Suppressor macrophage (primary cell): ENCODE data around the gene TRPC4.
A peak's percentile ranks its signal among the peaks of the same experiment; 100 is the strongest.

ENCODE experiments used
- DNase-seq, 4 experiments: peaks; one replicate each; pipeline ENCODE4 v3.0.0-alpha.2; 2020 to 2022
- total RNA-seq, 17 experiments: gene quantifications; one replicate each; lab custom pipeline; 2026; ENCODE audit warnings: mixed read lengths in 6 of 17, inconsistent platforms in 3 of 17; lab: John Stamatoyannopoulos, UW

TRPC4 gene
- total RNA-seq: 0 to 2.4 (median 0) reads per million in 17 experiments

GRCh38 chr13:37869756-37870488 lies at the start of gene TRPC4:
Gene TRPC4 (minus strand): TSS chr13:37869772. CDS start chr13:37783333, 86,439 bp downstream.
- DNase-seq: no peak

- no peak for DNase-seq
These were observed 49.2 kb upstream of the TRPC4 start for GRCh38 chr13:37918751-37919150.

- DNase-seq: no peak
These were observed 48.6 kb upstream of the TRPC4 start for GRCh38 chr13:37918116-37918714.

- DNase-seq: no peak
These were observed 45.3 kb upstream of the TRPC4 start for GRCh38 chr13:37914781-37915391.

GRCh38 chr13:37910790-37911189 lies 41.2 kb upstream of the TRPC4 start:
- no peak for DNase-seq

GRCh38 chr13:37906880-37907279 lies 37.3 kb upstream of the TRPC4 start:
- DNase-seq: no peak

GRCh38 chr13:37905736-37906135 lies 36.2 kb upstream of the TRPC4 start:
- no peak for DNase-seq

- DNase-seq: no peak
These were observed 30.2 kb upstream of the TRPC4 start for GRCh38 chr13:37899753-37900152.

- no peak for DNase-seq
These were observed 23.7 kb upstream of the TRPC4 start for GRCh38 chr13:37893321-37893720.

GRCh38 chr13:37889820-37890219 lies 20.2 kb upstream of the TRPC4 start:
- no peak for DNase-seq

- DNase-seq: no peak
These were observed 19.5 kb upstream of the TRPC4 start for GRCh38 chr13:37889102-37889501.

- DNase-seq: peak in 2 of 4 experiments; percentile 1 to 5
These were observed 17.3 kb upstream of the TRPC4 start for GRCh38 chr13:37886879-37887278.

GRCh38 chr13:37884674-37885073 lies 15.1 kb upstream of the TRPC4 start:
- no peak for DNase-seq

GRCh38 chr13:37884026-37884425 lies 14.5 kb upstream of the TRPC4 start:
- DNase-seq: no peak

- DNase-seq: no peak
These were observed 9.3 kb upstream of the TRPC4 start for GRCh38 chr13:37878921-37879320.

- no peak for DNase-seq
These were observed 8.9 kb upstream of the TRPC4 start for GRCh38 chr13:37878496-37878895.

- no peak for DNase-seq
These were observed 1.5 kb upstream of the TRPC4 start for GRCh38 chr13:37870895-37871550.

GRCh38 chr13:37870489-37870845 lies 895 bp upstream of the TRPC4 start:
- no peak for DNase-seq

- no peak for DNase-seq
These were observed 141 bp downstream of the TRPC4 start for GRCh38 chr13:37869506-37869755.

GRCh38 chr13:37868691-37869505 lies 674 bp downstream of the TRPC4 start:
- no peak for DNase-seq

- DNase-seq: no peak
These were observed 5.9 kb downstream of the TRPC4 start for GRCh38 chr13:37863708-37864107.

- no peak for DNase-seq
These were observed 34.2 kb downstream of the TRPC4 start for GRCh38 chr13:37835392-37835791.

GRCh38 chr13:37833411-37833810 lies 36.2 kb downstream of the TRPC4 start:
- DNase-seq: no peak
